WTC11 (cell line): ENCODE measurements around the gene SMARCE1. TPM values are rescaled to one million over a fixed set of nuclear protein-coding genes. Genes with fewer than 3 reads are reported as not detected.

ENCODE experiments used
- ATAC-seq: fragments of 200-7000 bp; cut with Tn5 transposase; 2 replicates; pipeline ENCODE4 v1.10.0; 2021; ENCODE audit warnings: mild to moderate bottlenecking, moderate library complexity
- CTCF ChIA-PET: fragments of 300-600 bp; sonication (Branson Sonifier 250); formaldehyde crosslinking; loops from one replicate; lab custom pipeline; 2021; ENCODE audit warnings: antibody characterized with exemption; lab: Charles Lee
- POLR2A ChIA-PET: fragments of 350-600 bp; sonication (Branson Sonifier 250); formaldehyde crosslinking; loops from one replicate; lab custom pipeline; 2021; ENCODE audit warnings: antibody characterized with exemption; lab: Charles Lee
- DNase-seq: peaks from one replicate; pipeline ENCODE4 v3.0.0; 2021; ENCODE audit warnings: low spot score
- H3K27ac Mint-ChIP-seq: 2 replicates; pipeline ENCODE4 v1.8.0; 2021; ENCODE audit warnings: mixed read lengths
- H3K27me3 Mint-ChIP-seq: 2 replicates; pipeline ENCODE4 v1.8.0; 2021; ENCODE audit warnings: low read depth, mild to moderate bottlenecking, moderate library complexity, mixed read lengths
- H3K36me3 Mint-ChIP-seq: 2 replicates; pipeline ENCODE4 v1.8.0; 2021; ENCODE audit warnings: mixed read lengths
- H3K4me1 Mint-ChIP-seq: 2 replicates; pipeline ENCODE4 v1.8.0; 2022; ENCODE audit warnings: mixed read lengths
- H3K4me3 Mint-ChIP-seq: 2 replicates; pipeline ENCODE4 v1.8.0; 2021; ENCODE audit warnings: mild to moderate bottlenecking, moderate library complexity, mixed read lengths
- H3K9me3 Mint-ChIP-seq: 2 replicates; pipeline ENCODE4 v1.8.0; 2021; ENCODE audit warnings: mixed read lengths
- ATF6 ChIP-seq: sonication (generic); formaldehyde crosslinking; IDR thresholded peaks from 2 replicates; pipeline ENCODE4 v1.8.1; 2023; ENCODE audit warnings: mild to moderate bottlenecking, missing genetic modification reagents
- E2F4 ChIP-seq: sonication (generic); formaldehyde crosslinking; IDR thresholded peaks from 2 replicates; pipeline ENCODE4 v1.8.1; 2022; ENCODE audit warnings: low read depth, mild to moderate bottlenecking, moderate library complexity, missing genetic modification reagents, borderline replicate concordance
- ETV6 ChIP-seq: sonication (generic); formaldehyde crosslinking; IDR thresholded peaks from 2 replicates; pipeline ENCODE4 v1.8.1; 2022; ENCODE audit warnings: mild to moderate bottlenecking, missing genetic modification reagents
- NR2C2 ChIP-seq: sonication (generic); formaldehyde crosslinking; IDR thresholded peaks from 2 replicates; pipeline ENCODE4 v1.8.0; 2022; ENCODE audit warnings: mild to moderate bottlenecking, missing genetic modification reagents
- SP1 ChIP-seq: sonication (generic); formaldehyde crosslinking; conservative IDR thresholded peaks from 2 replicates; pipeline ENCODE4 v1.8.1; 2022; ENCODE audit warnings: missing genetic modification reagents
- STAT6 ChIP-seq: sonication (generic); formaldehyde crosslinking; conservative IDR thresholded peaks from 2 replicates; pipeline ENCODE4 v1.8.1; 2023; ENCODE audit warnings: mild to moderate bottlenecking, low read depth, missing genetic modification reagents, moderate library complexity
- ZBTB43 ChIP-seq: sonication (generic); formaldehyde crosslinking; IDR thresholded peaks from 2 replicates; pipeline ENCODE4 v1.8.1; 2023; ENCODE audit warnings: mild to moderate bottlenecking, missing genetic modification reagents
- ZNF138 ChIP-seq: sonication (generic); formaldehyde crosslinking; conservative IDR thresholded peaks from 2 replicates; pipeline ENCODE4 v1.8.1; 2022; ENCODE audit warnings: mild to moderate bottlenecking, moderate library complexity, missing genetic modification reagents
- ZNF281 ChIP-seq: sonication (generic); formaldehyde crosslinking; IDR thresholded peaks from 2 replicates; pipeline ENCODE4 v1.8.0; 2023; ENCODE audit warnings: mild to moderate bottlenecking, missing genetic modification reagents
- ZNF425 ChIP-seq: fragments of 250-450 bp; sonication (Bioruptor Pico); conservative IDR thresholded peaks from 2 replicates; pipeline ENCODE4 v1.9.0; 2021; ENCODE audit warnings: mild to moderate bottlenecking
- total RNA-seq: library from RNA; stranded (reverse); gene quantifications from 3 replicates; pipeline ENCODE4 v1.2.3, GENCODE V29; 2021
- TF ChIP-seq, protein P1 (sequence below): sonication (generic); formaldehyde crosslinking; IDR thresholded peaks from 2 replicates; pipeline ENCODE4 v1.8.0; 2022; ENCODE audit warnings: mild to moderate bottlenecking, missing genetic modification reagents
- TF ChIP-seq, protein P2 (sequence below): sonication (generic); formaldehyde crosslinking; IDR thresholded peaks from 2 replicates; pipeline ENCODE4 v1.8.0; 2022; ENCODE audit warnings: mild to moderate bottlenecking, missing genetic modification reagents
- TF ChIP-seq, protein P3 (sequence below): fragments of 250-450 bp; sonication (Bioruptor Pico); IDR thresholded peaks from 2 replicates; pipeline ENCODE4 v1.9.0; 2021; ENCODE audit warnings: mild to moderate bottlenecking
- TF ChIP-seq, protein P4 (sequence below): sonication (generic); formaldehyde crosslinking; IDR thresholded peaks from 2 replicates; pipeline ENCODE4 v1.8.0; 2023; ENCODE audit warnings: missing genetic modification reagents

SMARCE1 gene
- total RNA-seq, 1 experiment from 2014 or later, result 109 TPM

- no peak overlapping the region for H3K27ac Mint-ChIP-seq
- peaks cover 8% of the 10 kb centered on the region for H3K9me3 Mint-ChIP-seq
- no peaks in the 10 kb centered on the region for H3K36me3 Mint-ChIP-seq
- TF ChIP-seq, protein P1, sequence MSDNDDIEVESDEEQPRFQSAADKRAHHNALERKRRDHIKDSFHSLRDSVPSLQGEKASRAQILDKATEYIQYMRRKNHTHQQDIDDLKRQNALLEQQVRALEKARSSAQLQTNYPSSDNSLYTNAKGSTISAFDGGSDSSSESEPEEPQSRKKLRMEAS, result no peak
- TF ChIP-seq ZNF425 (no peak), NR2C2 (CRISPR knock-in tag) (no peak), ZNF138 (CRISPR knock-in tag) (no peak), ATF6 (CRISPR knock-in tag) (no peak), E2F4 (CRISPR knock-in tag) (no peak), ZBTB43 (CRISPR knock-in tag) (no peak), ETV6 (CRISPR knock-in tag) (no peak), SP1 (CRISPR knock-in tag) (no peak), ZNF281 (no peak), STAT6 (CRISPR knock-in tag) (no peak)
- TF ChIP-seq, protein P2, sequence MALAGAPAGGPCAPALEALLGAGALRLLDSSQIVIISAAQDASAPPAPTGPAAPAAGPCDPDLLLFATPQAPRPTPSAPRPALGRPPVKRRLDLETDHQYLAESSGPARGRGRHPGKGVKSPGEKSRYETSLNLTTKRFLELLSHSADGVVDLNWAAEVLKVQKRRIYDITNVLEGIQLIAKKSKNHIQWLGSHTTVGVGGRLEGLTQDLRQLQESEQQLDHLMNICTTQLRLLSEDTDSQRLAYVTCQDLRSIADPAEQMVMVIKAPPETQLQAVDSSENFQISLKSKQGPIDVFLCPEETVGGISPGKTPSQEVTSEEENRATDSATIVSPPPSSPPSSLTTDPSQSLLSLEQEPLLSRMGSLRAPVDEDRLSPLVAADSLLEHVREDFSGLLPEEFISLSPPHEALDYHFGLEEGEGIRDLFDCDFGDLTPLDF (CRISPR knock-in tag), result no peak
- TF ChIP-seq, protein P3, sequence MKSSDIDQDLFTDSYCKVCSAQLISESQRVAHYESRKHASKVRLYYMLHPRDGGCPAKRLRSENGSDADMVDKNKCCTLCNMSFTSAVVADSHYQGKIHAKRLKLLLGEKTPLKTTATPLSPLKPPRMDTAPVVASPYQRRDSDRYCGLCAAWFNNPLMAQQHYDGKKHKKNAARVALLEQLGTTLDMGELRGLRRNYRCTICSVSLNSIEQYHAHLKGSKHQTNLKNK, result no peak
- TF ChIP-seq, protein P4, sequence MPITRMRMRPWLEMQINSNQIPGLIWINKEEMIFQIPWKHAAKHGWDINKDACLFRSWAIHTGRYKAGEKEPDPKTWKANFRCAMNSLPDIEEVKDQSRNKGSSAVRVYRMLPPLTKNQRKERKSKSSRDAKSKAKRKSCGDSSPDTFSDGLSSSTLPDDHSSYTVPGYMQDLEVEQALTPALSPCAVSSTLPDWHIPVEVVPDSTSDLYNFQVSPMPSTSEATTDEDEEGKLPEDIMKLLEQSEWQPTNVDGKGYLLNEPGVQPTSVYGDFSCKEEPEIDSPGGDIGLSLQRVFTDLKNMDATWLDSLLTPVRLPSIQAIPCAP (CRISPR knock-in tag), result no peak
- CTCF ChIA-PET, result interaction anchor here (1.2 kb wide), 1 partner anchor 21 kb away, joined by 3 read pairs; no protein-coding TSS in a partner anchor
- no peaks in the 10 kb centered on the region for H3K27me3 Mint-ChIP-seq
- no peak overlapping the region for H3K4me3 Mint-ChIP-seq
- POLR2A ChIA-PET, result no interaction called here
- peaks cover 9% of the 10 kb centered on the region for H3K4me1 Mint-ChIP-seq
- DNase-seq (no peak), ATAC-seq (no peak)
Measured at GRCh38 chr17:40597156-40597555, 50.5 kb downstream of the SMARCE1 start.
